Measurements from ENCODE around the gene HSPG2.

GRCh38 chr1:21794656-21795055 is 142.5 kb downstream of the HSPG2 start:
- TF ChIP-seq CTCF (IDR thresholded peaks at IDR 0.05; ENCODE audit: poor library complexity, severe bottlenecking) (no peak), TAF1 (IDR thresholded peaks at IDR 0.05; ENCODE audit: low read depth) (no peak), RAD21 (conservative IDR thresholded peaks at IDR 0.05) (no peak)

Measured in neural cell (in vitro differentiated cells).